ENCODE measurements around the gene ZKSCAN5. TPM values are rescaled to one million over a fixed set of nuclear protein-coding genes. Genes with fewer than 3 reads are reported as not detected.

The ZKSCAN5 gene
- polyA plus RNA-seq, 3 donors, result 14.2 to 16.5 (median 15.0) TPM

Other genes with a start within 250 kb of the ZKSCAN5 start
- under 1 TPM; 0.06 to 0.39 (median 0.31) TPM for gene MYH16, start 231.8 kb upstream of the ZKSCAN5 start, polyA plus RNA-seq (ENCODE audit: insufficient read length in 3 of 3)
- 100 to 1,000 TPM in 2 of 3 donors, 10 to 100 TPM in 1; 98.8 to 110 (median 107) TPM for gene ARPC1A, start 178.8 kb upstream of the ZKSCAN5 start, polyA plus RNA-seq (ENCODE audit: insufficient read length in 3 of 3)
- gene ARPC1B, start 129.9 kb upstream of the ZKSCAN5 start, polyA plus RNA-seq (ENCODE audit: insufficient read length in 3 of 3), result 10 to 100 TPM; 35.9 to 44.2 (median 38.4) TPM
- 100 to 1,000 TPM; 133 to 171 (median 146) TPM for gene PDAP1, start 96.1 kb upstream of the ZKSCAN5 start, polyA plus RNA-seq (ENCODE audit: insufficient read length in 3 of 3)
- 100 to 1,000 TPM; 105 to 108 (median 108) TPM for gene BUD31, start 95.7 kb upstream of the ZKSCAN5 start, polyA plus RNA-seq (ENCODE audit: insufficient read length in 3 of 3)
- 1 to 10 TPM; 5.2 to 6.0 (median 5.8) TPM for gene PTCD1, start 65.9 kb upstream of the ZKSCAN5 start, polyA plus RNA-seq (ENCODE audit: insufficient read length in 3 of 3)
- 10 to 100 TPM; 37.2 to 44.3 (median 40.9) TPM for gene CPSF4, start 65.7 kb upstream of the ZKSCAN5 start, polyA plus RNA-seq (ENCODE audit: insufficient read length in 3 of 3)
- 100 to 1,000 TPM; 366 to 481 (median 400) TPM for gene ATP5MF, start 38.5 kb upstream of the ZKSCAN5 start, polyA plus RNA-seq (ENCODE audit: insufficient read length in 3 of 3)
- gene ZNF789, start 31.8 kb upstream of the ZKSCAN5 start, polyA plus RNA-seq (ENCODE audit: insufficient read length in 3 of 3), result 10 to 100 TPM; 19.5 to 66.4 (median 55.6) TPM
- gene ZNF394, start 4.4 kb upstream of the ZKSCAN5 start, polyA plus RNA-seq (ENCODE audit: insufficient read length in 3 of 3), result 10 to 100 TPM; 12.1 to 18.3 (median 17.5) TPM
- gene FAM200A, start 47.5 kb downstream of the ZKSCAN5 start, polyA plus RNA-seq (ENCODE audit: insufficient read length in 3 of 3), result 10 to 100 TPM; 12.5 to 15.6 (median 14.5) TPM
- gene ZNF655, start 54.0 kb downstream of the ZKSCAN5 start, polyA plus RNA-seq (ENCODE audit: insufficient read length in 3 of 3), result 100 to 1,000 TPM in 2 of 3 donors, 10 to 100 TPM in 1; 63.5 to 108 (median 103) TPM
- 1 to 10 TPM; 1.4 to 2.8 (median 1.7) TPM for gene TMEM225B, start 93.6 kb downstream of the ZKSCAN5 start, polyA plus RNA-seq (ENCODE audit: insufficient read length in 3 of 3)
- 10 to 100 TPM; 19.0 to 21.0 (median 20.8) TPM for gene ZSCAN25, start 112.3 kb downstream of the ZKSCAN5 start, polyA plus RNA-seq (ENCODE audit: insufficient read length in 3 of 3)
- gene CYP3A5, start 175.3 kb downstream of the ZKSCAN5 start, polyA plus RNA-seq (ENCODE audit: insufficient read length in 3 of 3), result 1 to 10 TPM; 1.5 to 2.7 (median 2.2) TPM
- gene CYP3A7, start 230.5 kb downstream of the ZKSCAN5 start, polyA plus RNA-seq (ENCODE audit: insufficient read length in 3 of 3), result under 1 TPM; 0.16 to 0.53 (median 0.43) TPM